Mesenteric fat pad (tissue), 1 donor: ENCODE measurements around the gene ZNF639. TPM values are rescaled to one million over a fixed set of nuclear protein-coding genes. Genes with fewer than 3 reads are reported as not detected.
A peak's percentile ranks its signal among the peaks of the same experiment; 100 is the strongest.

Source experiments
- DNase-seq: peaks from one replicate; pipeline ENCODE4 v3.0.0-alpha.2; 2020; ENCODE audit warnings: low spot score
- total RNA-seq: library from RNA; stranded (reverse); fragmentation: NEBNext Ultra II Directional; extraction: Animal tissue kit (Norgen Biotek cat#: 25700); gene quantifications from one replicate; pipeline ENCODE4 v1.2.1, GENCODE V29; 2021
- donor health status: DM: yes; HTN: yes; CAD: no.

ZNF639 gene
- total RNA-seq, 1 donor from 2014 or later, result 33.0 TPM

- DNase-seq, result no peak
Measured at GRCh38 chr3:179309225-179310078, 13.4 kb upstream of the ZNF639 start.

GRCh38 chr3:179318876-179319275, 4.0 kb upstream of the ZNF639 start:
- DNase-seq, result no peak

GRCh38 chr3:179321668-179322285, 1.1 kb upstream of the ZNF639 start:
- no peak for DNase-seq

- DNase-seq, result no peak
Measured at GRCh38 chr3:179323197-179324110, 623 bp downstream of the ZNF639 start.

GRCh38 chr3:179324270-179324754, 1.5 kb downstream of the ZNF639 start:
- no peak for DNase-seq

- no peak for DNase-seq
Measured at GRCh38 chr3:179330438-179330837, 7.6 kb downstream of the ZNF639 start.

GRCh38 chr3:179332240-179332639, 9.4 kb downstream of the ZNF639 start:
- DNase-seq, result no peak

GRCh38 chr3:179333084-179333483, 10.3 kb downstream of the ZNF639 start:
- DNase-seq, result no peak

GRCh38 chr3:179336345-179336929, 13.6 kb downstream of the ZNF639 start:
- DNase-seq, result no peak

GRCh38 chr3:179347345-179348194, 24.7 kb downstream of the ZNF639 start, which contains the start of gene MFN1:
Gene MFN1 (plus strand): TSS chr3:179347709. CDS start chr3:179348852, 1,143 bp downstream.
- DNase-seq, result peak; percentile 96

- DNase-seq, result no peak
Measured at GRCh38 chr3:179348325-179349013, 25.6 kb downstream of the ZNF639 start.

- DNase-seq, result no peak
Measured at GRCh38 chr3:179355996-179356395, 33.2 kb downstream of the ZNF639 start.

GRCh38 chr3:179363332-179363731, 40.5 kb downstream of the ZNF639 start:
- DNase-seq, result no peak

GRCh38 chr3:179369621-179370020, 46.8 kb downstream of the ZNF639 start:
- DNase-seq, result no peak

- no peak for DNase-seq
Measured at GRCh38 chr3:179373938-179374337, 51.1 kb downstream of the ZNF639 start.

GRCh38 chr3:179375091-179375999, 52.5 kb downstream of the ZNF639 start:
- DNase-seq, result no peak

- no peak for DNase-seq
Measured at GRCh38 chr3:179376474-179376873, 53.6 kb downstream of the ZNF639 start.
